Activated T-helper 17 cell treated with anti-CD3 and anti-CD28 coated beads, Interleukin-2, amount 50 U/mL, for 72 hours (primary cell): Measurements from ENCODE around the gene MOGAT3. TPM values are rescaled to one million over a fixed set of nuclear protein-coding genes. Genes with fewer than 3 reads are reported as not detected.

Experiments used
- ATAC-seq: fragments of 150-1000 bp; cut with Tn5 transposase; replicated peaks from 2 replicates; pipeline ENCODE4 v1.10.0; 2021; ENCODE audit warnings: mild to moderate bottlenecking, moderate library complexity
- H3K27ac Mint-ChIP-seq: one replicate; pipeline ENCODE4 v1.8.0; 2022; ENCODE audit warnings: mixed read lengths
- H3K27me3 Mint-ChIP-seq: one replicate; pipeline ENCODE4 v1.8.0; 2022; ENCODE audit warnings: mixed read lengths
- H3K36me3 Mint-ChIP-seq: one replicate; pipeline ENCODE4 v1.8.0; 2022; ENCODE audit warnings: low read depth, mild to moderate bottlenecking, mixed read lengths
- H3K4me1 Mint-ChIP-seq: one replicate; pipeline ENCODE4 v1.8.0; 2022; ENCODE audit warnings: mixed read lengths
- H3K4me3 Mint-ChIP-seq: one replicate; pipeline ENCODE4 v1.8.0; 2022; ENCODE audit warnings: mild to moderate bottlenecking, mixed read lengths
- H3K9me3 Mint-ChIP-seq: one replicate; pipeline ENCODE4 v1.8.0; 2022; ENCODE audit warnings: mixed read lengths
- total RNA-seq, 2 donors: library from RNA; stranded (reverse); gene quantifications; one replicate each; pipeline ENCODE4 v1.2.3, GENCODE V29; 2022

Gene MOGAT3
- total RNA-seq, 2 donors from 2014 or later: not detected

DNA sequence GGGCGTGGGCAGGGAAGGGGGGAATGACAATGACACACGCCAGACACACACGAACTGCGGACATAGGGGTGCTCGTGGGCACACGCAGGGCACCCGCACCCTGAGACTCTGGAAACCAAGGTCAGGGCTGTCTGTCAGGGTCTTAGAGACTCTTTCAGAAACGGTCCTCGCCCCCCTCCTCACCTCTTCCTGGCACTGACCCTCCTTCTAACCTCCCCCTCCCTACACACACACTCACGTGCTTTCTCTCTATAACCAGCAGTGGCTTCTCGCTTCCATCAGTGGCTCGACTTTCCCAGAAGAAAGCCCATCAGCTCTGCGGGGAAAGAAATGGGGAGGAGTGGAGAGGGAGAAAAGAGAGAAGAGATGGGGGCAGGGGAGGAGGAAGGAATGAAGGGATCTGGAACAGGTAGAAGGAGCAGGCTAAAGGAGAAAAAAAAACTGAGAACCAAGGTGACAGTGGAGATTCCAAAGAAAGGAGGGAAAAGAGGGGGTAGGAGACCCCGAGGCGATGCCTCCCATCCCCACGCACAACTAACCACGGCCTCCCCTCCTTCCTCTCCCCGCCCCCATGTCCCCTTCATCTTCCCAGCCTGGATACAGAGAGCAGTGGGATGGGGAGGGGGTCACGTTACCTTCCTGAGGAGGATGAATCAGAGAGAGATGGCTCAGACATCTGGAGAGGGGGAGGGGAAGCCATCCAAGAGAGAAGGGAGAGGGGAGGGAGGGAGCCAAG is 33.8 kb downstream of the MOGAT3 start:
- peaks cover 50% of the 10 kb centered on the region for H3K4me1 Mint-ChIP-seq
- no peak for ATAC-seq
- H3K27ac Mint-ChIP-seq: no peak overlapping the region
- H3K36me3 Mint-ChIP-seq: peaks cover 16% of the 10 kb centered on the region
- no peaks in the 10 kb centered on the region for H3K9me3 Mint-ChIP-seq
- peak overlapping the region; percentile 91 for H3K4me3 Mint-ChIP-seq
- peaks cover 52% of the 10 kb centered on the region for H3K27me3 Mint-ChIP-seq

DNA sequence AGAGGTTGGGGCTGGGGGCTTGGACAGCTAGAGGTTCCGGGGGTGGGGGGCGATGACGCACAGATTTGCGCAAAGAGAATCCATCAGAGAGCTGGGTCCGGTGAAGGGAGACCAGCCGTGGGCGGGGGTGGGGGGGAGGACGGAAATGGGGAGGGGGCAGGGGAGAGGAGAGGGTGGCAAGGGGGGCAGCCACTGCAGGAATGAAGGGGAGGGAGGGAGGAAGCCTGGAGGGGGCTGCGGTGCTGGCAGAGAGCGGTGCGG is 34.3 kb downstream of the MOGAT3 start:
- peaks cover 19% of the 10 kb centered on the region for H3K36me3 Mint-ChIP-seq
- H3K27me3 Mint-ChIP-seq: peaks cover 48% of the 10 kb centered on the region
- peaks cover 46% of the 10 kb centered on the region for H3K4me1 Mint-ChIP-seq
- H3K4me3 Mint-ChIP-seq: peak overlapping the region; percentile 91
- H3K9me3 Mint-ChIP-seq: no peaks in the 10 kb centered on the region
- ATAC-seq: no peak
- H3K27ac Mint-ChIP-seq: no peak overlapping the region

- peak overlapping the region; percentile 38 for H3K27ac Mint-ChIP-seq
Observed at GRCh38 chr7:101165958-101166647, 34.7 kb downstream of the MOGAT3 start.

DNA sequence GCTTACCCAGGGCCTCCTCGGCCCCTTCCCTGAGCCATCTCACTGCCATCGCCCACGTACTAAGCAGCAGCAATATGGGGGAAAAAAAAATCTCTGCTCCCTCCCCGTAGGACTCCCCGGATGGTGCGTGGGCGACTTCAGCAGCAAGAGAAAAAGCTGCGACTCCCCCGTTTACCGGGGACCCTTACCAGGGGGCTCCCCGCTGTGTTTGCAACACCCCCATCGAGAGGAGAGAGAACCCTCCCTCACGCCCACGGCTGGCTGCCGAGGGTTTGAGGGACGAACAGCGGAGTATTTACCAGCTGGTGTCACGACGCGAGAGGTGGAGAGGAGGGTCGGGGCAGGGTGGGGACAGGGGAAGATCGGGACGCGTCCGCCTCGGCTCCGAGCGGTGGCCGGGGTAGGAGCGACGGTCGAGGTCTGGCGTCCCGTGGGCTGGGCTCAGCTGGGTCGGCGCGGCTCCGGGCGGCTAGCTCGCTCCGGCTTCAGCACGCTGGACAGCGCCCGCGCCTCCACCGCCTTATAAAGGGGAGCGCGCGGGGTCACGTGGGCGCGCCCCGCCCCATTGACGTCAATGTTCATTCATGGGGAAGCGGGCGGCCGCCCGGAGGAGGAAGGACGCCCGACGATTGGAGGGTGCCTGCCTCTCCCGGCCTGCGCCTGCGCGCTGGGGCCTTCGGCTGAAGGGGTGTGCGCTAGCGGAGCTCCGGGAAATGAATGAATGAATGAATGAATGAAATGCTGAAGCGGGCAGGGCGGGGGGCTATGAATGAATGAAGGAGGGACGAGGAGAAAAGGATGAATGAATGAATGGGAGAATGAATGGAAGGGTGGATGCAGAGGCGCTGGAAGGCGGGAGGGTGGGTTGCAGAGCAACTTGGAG is 35.5 kb downstream of the MOGAT3 start, which contains the start of gene VGF:
Gene VGF (minus strand): TSS at position 495 of the 883 bp plus-strand sequence. CDS start 726 bp downstream, outside the sequence.
- peaks cover 40% of the 10 kb centered on the region for H3K27me3 Mint-ChIP-seq
- peak; percentile 92 for ATAC-seq
- H3K9me3 Mint-ChIP-seq: no peaks in the 10 kb centered on the region
- H3K36me3 Mint-ChIP-seq: peaks cover 31% of the 10 kb centered on the region
- peak within 1 kb of the TSS; percentile 91 for H3K4me3 Mint-ChIP-seq
- peak within 1 kb of the TSS; percentile 38 for H3K27ac Mint-ChIP-seq
- peaks cover 35% of the 10 kb centered on the region for H3K4me1 Mint-ChIP-seq

More at GRCh38 chr7:101165958-101166647, 34.7 kb downstream of the MOGAT3 start:
- Mint-ChIP-seq H3K9me3 (no peaks in the 10 kb centered on the region), H3K4me3 (peak overlapping the region; percentile 91), H3K27me3 (peaks cover 48% of the 10 kb centered on the region), H3K4me1 (peaks cover 42% of the 10 kb centered on the region), H3K36me3 (peaks cover 23% of the 10 kb centered on the region)
- no peak for ATAC-seq

DNA sequence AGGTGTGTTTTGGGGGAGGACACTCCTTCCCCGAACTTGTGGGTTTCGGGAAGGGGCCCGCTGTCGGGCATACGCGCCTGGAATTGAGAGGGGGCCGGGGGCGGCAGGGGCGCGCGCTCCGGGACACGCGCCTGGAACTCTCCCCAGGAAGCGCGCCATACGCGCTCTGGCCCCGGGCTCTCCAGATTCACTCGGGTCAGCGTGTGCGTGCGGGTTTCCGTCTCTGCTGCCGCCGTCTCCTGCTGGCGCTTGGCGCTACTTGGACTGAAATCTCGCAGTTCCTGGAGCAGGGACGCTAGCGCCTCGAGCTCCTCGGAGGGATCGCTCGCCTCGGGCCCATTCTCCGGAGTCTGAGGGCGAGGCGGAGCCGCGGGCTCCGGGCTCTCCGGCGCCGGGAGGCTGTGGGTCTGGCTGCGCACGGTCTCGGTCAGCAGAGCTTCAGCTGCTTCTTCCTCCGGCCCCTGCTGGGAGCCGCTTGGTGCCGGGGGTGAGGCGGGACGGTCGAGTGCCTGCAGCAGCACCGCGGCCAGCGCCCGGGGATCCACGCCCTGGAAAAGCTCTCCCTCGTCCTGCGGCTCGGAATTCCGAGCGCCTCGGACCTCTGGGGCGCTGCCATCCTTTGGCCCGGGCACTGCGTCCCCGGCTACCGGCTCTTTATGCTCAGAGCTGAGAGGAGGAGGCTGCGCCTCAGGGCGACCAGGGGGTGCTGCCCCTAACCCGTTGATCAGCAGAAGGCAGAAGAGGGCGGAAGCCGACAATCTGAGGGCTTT is 36.6 kb downstream of the MOGAT3 start:
- H3K36me3 Mint-ChIP-seq: peaks cover 42% of the 10 kb centered on the region
- ATAC-seq: no peak
- H3K9me3 Mint-ChIP-seq: no peaks in the 10 kb centered on the region
- peak overlapping the region; percentile 91 for H3K4me3 Mint-ChIP-seq
- no peak overlapping the region for H3K27ac Mint-ChIP-seq
- H3K4me1 Mint-ChIP-seq: peaks cover 28% of the 10 kb centered on the region
- peaks cover 34% of the 10 kb centered on the region for H3K27me3 Mint-ChIP-seq

- no peaks in the 10 kb centered on the region for H3K9me3 Mint-ChIP-seq
- H3K36me3 Mint-ChIP-seq: peaks cover 50% of the 10 kb centered on the region
- no peak overlapping the region for H3K27ac Mint-ChIP-seq
- peak; percentile 3 for ATAC-seq
- H3K4me1 Mint-ChIP-seq: peaks cover 23% of the 10 kb centered on the region
- peaks cover 29% of the 10 kb centered on the region for H3K27me3 Mint-ChIP-seq
- peak overlapping the region; percentile 65 for H3K4me3 Mint-ChIP-seq
Observed at GRCh38 chr7:101163279-101164070, 37.4 kb downstream of the MOGAT3 start.

DNA sequence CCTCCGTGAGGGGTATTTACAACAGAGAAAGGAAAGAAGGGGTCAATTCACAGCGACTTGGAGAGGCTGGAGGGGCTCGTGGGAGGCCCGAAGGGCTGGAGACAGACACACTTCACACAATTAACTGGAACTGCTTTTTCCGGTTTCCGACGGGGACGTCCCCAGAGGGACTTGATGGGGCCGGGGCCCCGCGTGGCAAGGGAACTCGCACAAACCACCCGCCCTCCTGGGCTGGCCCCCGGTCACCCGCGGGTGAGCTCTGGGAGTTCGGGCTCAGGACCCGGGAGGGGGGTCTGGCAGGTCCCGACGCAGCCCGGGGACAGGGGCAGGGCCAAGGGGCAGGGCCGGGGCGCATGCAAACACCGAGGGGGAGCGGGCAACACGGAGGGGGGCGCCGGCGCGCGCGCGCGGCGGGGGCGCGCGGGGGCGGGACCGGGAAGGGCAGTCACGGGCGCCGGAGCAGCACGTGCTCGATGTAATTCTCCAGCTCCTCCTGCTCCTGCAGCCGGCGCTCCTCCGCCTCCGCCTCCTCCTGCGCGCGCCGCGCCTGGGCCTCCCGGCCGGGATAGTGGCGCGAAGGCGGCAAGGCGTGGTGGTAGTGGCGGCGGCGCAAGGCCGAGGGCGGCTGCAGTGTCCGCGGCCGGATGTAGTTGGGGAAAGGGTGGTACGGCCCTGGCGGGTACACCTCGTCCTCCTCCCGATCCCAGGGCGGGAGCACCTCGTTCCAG is 38.1 kb downstream of the MOGAT3 start:
- peak overlapping the region; percentile 65 for H3K4me3 Mint-ChIP-seq
- H3K27ac Mint-ChIP-seq: no peak overlapping the region
- H3K36me3 Mint-ChIP-seq: peaks cover 57% of the 10 kb centered on the region
- H3K4me1 Mint-ChIP-seq: peaks cover 18% of the 10 kb centered on the region
- H3K27me3 Mint-ChIP-seq: peaks cover 23% of the 10 kb centered on the region
- ATAC-seq: peak; percentile 4
- H3K9me3 Mint-ChIP-seq: no peaks in the 10 kb centered on the region

DNA sequence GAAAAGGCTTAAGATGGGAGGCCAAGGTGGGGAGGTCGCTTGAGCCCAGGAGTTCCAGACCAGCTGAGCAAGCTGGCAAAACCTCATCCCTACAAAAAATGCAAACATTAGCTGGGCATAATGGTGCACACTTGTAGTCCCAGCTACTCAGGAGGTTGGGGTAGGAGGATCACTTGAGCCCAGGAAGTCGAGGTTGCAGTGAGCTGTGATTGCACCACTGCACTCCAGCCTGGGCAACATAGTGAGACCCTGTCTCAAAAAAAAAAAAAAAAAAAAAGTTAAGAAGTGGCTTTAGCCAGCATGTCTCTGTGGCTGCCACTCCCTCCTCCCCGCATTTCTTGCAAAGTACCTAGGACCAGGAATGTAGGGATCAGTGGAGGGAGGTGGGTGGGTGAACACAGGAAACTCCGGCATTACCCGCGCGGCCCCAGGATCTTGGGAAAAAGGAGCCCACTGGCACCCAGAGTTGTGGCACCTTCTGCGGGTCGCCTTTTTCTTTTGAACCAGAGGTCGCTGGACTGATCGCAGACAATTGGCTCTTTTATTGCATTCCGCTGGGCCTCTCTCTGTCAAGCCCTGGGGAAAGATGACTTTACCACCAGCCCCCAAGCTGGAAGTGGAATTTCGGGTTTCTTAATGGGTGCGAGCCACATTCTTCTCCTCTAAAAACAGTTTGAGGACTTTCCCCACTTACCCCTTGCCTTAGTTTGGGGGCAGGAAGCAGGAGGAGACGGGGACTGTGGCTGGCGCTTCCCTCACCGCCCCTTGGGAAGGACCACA is 39.0 kb downstream of the MOGAT3 start:
- ATAC-seq: no peak
- H3K4me1 Mint-ChIP-seq: peaks cover 11% of the 10 kb centered on the region
- peaks cover 66% of the 10 kb centered on the region for H3K36me3 Mint-ChIP-seq
- H3K27me3 Mint-ChIP-seq: peaks cover 15% of the 10 kb centered on the region
- H3K9me3 Mint-ChIP-seq: no peaks in the 10 kb centered on the region
- H3K27ac Mint-ChIP-seq: no peak overlapping the region
- peak overlapping the region; percentile 65 for H3K4me3 Mint-ChIP-seq

DNA sequence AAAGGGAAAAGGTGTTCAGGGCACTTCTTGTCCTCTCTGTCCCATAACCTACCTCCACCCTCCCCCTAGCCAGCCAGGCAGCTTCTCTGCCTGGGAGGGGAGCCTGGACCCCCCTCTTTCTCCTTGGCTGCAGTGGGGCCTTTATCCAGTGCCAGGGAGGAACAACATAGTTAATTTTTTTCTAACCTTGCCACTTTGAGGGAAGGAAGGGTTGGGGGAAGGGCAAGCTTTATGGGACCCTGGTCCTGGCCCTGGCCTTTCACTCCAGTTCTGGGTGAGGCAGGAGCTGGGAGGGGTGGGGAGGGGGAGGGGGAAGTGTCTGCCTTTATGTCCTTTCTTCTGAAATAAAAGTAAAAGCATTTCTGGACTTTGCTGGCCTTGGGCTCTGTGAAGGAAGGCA is 39.9 kb downstream of the MOGAT3 start:
- ATAC-seq: no peak
- Mint-ChIP-seq H3K27me3 (peaks cover 10% of the 10 kb centered on the region), H3K4me1 (peaks cover 6% of the 10 kb centered on the region), H3K36me3 (peaks cover 73% of the 10 kb centered on the region), H3K4me3 (no peak overlapping the region), H3K9me3 (no peaks in the 10 kb centered on the region), H3K27ac (no peak overlapping the region)

DNA sequence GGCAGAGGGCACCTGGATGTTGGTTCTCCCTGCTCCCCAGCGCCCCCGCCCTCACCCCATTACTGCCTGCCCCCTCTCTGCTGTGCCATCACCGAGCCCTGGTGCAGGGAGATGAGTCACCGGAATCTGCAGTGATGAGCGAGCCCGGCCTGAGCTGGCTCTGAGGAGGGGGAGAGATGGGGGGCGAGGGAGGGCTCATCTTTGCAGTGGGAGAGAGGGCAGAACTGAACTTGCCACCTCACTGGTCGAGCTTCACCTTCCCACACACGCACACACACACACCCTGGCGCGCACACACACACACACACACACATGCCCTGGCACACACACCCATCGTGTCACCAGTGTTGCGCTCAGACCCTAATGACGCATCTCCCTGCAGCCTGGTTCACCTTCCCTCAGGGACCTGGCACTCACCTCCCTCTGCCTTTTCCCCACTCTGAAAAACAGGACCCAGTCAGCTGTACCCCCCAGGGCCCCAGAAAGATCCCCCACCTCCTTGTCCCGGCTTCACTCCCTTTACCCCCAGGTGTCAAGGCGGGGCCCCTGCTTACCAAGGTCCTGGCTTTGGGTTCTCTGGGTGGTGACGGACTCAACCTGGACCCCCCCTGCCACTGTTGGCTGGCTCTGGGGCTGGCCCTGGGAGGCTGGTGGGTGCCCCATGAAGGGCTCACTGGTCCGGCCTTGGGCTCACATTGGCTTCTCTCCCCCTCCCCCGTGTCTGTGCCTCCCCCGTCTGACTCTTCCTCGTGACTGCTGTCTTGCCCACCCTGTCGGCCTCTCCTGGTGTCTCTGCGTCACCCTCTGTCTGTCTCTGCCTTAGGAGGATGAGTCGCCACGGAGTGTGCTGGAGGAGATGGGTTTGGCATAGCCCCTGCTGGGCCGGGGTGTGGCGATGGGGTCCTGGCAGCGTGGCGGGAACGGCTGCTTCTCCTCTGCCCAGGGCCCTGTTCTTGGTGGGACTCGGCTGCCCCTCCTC is 40.9 kb downstream of the MOGAT3 start:
- Mint-ChIP-seq H3K36me3 (peaks cover 64% of the 10 kb centered on the region), H3K27ac (no peak overlapping the region), H3K9me3 (no peaks in the 10 kb centered on the region)

DNA sequence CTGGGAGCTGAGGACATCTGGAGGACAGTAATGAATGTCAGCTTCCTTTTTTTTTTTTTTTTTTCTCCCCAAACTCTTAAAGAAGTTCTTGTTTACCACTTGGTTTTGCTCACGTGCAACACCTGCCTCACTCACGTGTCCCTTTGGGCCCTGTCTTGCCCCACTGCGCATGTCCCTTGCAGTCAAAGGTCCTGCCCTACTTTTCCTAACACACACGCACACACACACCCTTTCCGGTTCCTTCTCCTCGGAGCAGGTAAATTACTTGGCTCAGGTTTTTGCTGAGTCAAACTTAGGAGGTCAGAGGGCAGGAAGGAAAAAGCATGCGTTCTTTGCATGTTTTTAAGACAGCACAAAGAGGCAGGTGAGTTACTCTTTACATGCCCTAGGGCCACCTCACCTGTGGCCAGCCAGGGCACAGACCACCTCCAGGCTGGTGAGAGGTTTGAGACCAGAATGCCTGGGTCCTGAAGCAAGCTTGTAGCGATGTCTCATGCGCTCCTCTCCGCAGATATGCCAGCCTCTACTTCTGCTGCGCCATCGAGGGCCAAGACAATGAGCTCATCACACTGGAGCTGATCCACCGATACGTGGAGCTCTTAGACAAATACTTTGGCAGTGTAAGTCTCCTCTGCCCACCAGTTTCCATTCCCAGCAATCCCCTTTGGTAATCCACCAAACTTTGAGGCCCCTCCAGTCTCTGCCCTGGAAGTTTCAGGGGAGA is 43.8 kb downstream of the MOGAT3 start:
- Mint-ChIP-seq H3K27ac (no peak overlapping the region), H3K4me1 (peaks cover 12% of the 10 kb centered on the region), H3K4me3 (no peak overlapping the region), H3K9me3 (no peaks in the 10 kb centered on the region), H3K36me3 (peaks cover 56% of the 10 kb centered on the region), H3K27me3 (peaks cover 5% of the 10 kb centered on the region)
- ATAC-seq: no peak

More for the DNA sequence above, 40.9 kb downstream of the MOGAT3 start:
- ATAC-seq: no peak
- peaks cover 7% of the 10 kb centered on the region for H3K4me1 Mint-ChIP-seq
- H3K27me3 Mint-ChIP-seq: peaks cover 5% of the 10 kb centered on the region
- H3K4me3 Mint-ChIP-seq: no peak overlapping the region
